Measurements from ENCODE around the gene HS2ST1.
"Not testable (repeated sequence)": the region's sequence is repeated elsewhere in the genome, so short reads cannot be mapped to it uniquely, and the experiment has no call there.

HS2ST1 gene

GRCh38 chr1:86926883-86927282 lies 12.4 kb downstream of the HS2ST1 start:
- DNase-seq: no peak

- no peak for DNase-seq
These were observed 14.4 kb downstream of the HS2ST1 start for GRCh38 chr1:86928819-86929218.

- no peak for DNase-seq
These were observed 18.6 kb downstream of the HS2ST1 start for GRCh38 chr1:86933051-86933450.

GRCh38 chr1:86933562-86934377 lies 19.3 kb downstream of the HS2ST1 start:
- no peak for DNase-seq

GRCh38 chr1:86938450-86938849 lies 24.0 kb downstream of the HS2ST1 start:
- no peak for DNase-seq

GRCh38 chr1:86938855-86939254 lies 24.4 kb downstream of the HS2ST1 start:
- no peak for DNase-seq

- DNase-seq: no peak
These were observed 25.0 kb downstream of the HS2ST1 start for GRCh38 chr1:86939406-86939805.

- DNase-seq: no peak
These were observed 26.2 kb downstream of the HS2ST1 start for GRCh38 chr1:86940599-86940998.

GRCh38 chr1:86942042-86942441 lies 27.6 kb downstream of the HS2ST1 start:
- DNase-seq: no peak

GRCh38 chr1:86942743-86943142 lies 28.3 kb downstream of the HS2ST1 start:
- DNase-seq: no peak

- DNase-seq: no peak
These were observed 33.8 kb downstream of the HS2ST1 start for GRCh38 chr1:86948212-86948611.

- no peak for DNase-seq
These were observed 36.4 kb downstream of the HS2ST1 start for GRCh38 chr1:86950712-86951419.

- no peak for DNase-seq
These were observed 37.0 kb downstream of the HS2ST1 start for GRCh38 chr1:86951430-86951829.

- no peak for DNase-seq
These were observed 38.7 kb downstream of the HS2ST1 start for GRCh38 chr1:86953167-86953566.

- DNase-seq: no peak
These were observed 41.2 kb downstream of the HS2ST1 start for GRCh38 chr1:86955678-86956077.

GRCh38 chr1:86956221-86956620 lies 41.8 kb downstream of the HS2ST1 start:
- no peak for DNase-seq

GRCh38 chr1:86957221-86957620 lies 42.8 kb downstream of the HS2ST1 start:
- no peak for DNase-seq

GRCh38 chr1:86960548-86960947 lies 46.1 kb downstream of the HS2ST1 start:
- no peak for DNase-seq

- DNase-seq: not testable (repeated sequence)
These were observed 49.4 kb downstream of the HS2ST1 start for GRCh38 chr1:86963841-86964240.

- DNase-seq: peak; percentile 7
These were observed 50.8 kb downstream of the HS2ST1 start for GRCh38 chr1:86965012-86965826.

- no peak for DNase-seq
These were observed 51.4 kb downstream of the HS2ST1 start for GRCh38 chr1:86965827-86966182.

- DNase-seq: no peak
These were observed 56.5 kb downstream of the HS2ST1 start for GRCh38 chr1:86970938-86971337.

- DNase-seq: no peak
These were observed 57.3 kb downstream of the HS2ST1 start for GRCh38 chr1:86971778-86972177.

GRCh38 chr1:86972262-86972661 lies 57.8 kb downstream of the HS2ST1 start:
- DNase-seq: no peak
